ENCODE measurements around the gene CPLX4. TPM values are rescaled to one million over a fixed set of nuclear protein-coding genes. Genes with fewer than 3 reads are reported as not detected.

Gene CPLX4
- total and polyA plus RNA-seq, 2 donors from 2014 or later, result not detected

GRCh38 chr18:59358712-59359575 lies 40.5 kb upstream of the CPLX4 start, which contains the start of gene LMAN1:
Gene LMAN1, minus strand, starts transcription at chr18:59359265. Its CDS starts 21 bp downstream, at chr18:59359244.
- Histone ChIP-seq H3K27me3 (ENCODE audit: control insufficient read depth, insufficient read depth, low read length) (no peaks in the 10 kb centered on the region), H3K36me3 (ENCODE audit: control insufficient read depth in 2 of 3, insufficient read depth in 3 of 3, low read length in 3 of 3) (peaks cover 0 to 8% (median 4%) of the 10 kb centered on the region in 3 donors), H3K9ac (ENCODE audit: low read length in 3 of 3) (peak within 1 kb of the TSS; percentile 79 to 93 (median 83)), H3K4me1 (ENCODE audit: control insufficient read depth in 2 of 3, insufficient read depth in 2 of 3, low read depth in 1 of 3, low read length in 3 of 3) (peaks cover 0 to 3% (median 0%) of the 10 kb centered on the region in 3 donors), H3K4me3 (ENCODE audit: low read length in 3 of 3) (peak within 1 kb of the TSS; percentile 73 to 91 (median 85)), H3K9me3 (ENCODE audit: control insufficient read depth in 2 of 3, insufficient read depth in 1 of 3, low read length in 3 of 3) (no peaks in the 10 kb centered on the region), H3K27ac (ENCODE audit: low read depth in 2 of 2, low read length in 2 of 2) (peak within 1 kb of the TSS; percentile 71 to 89)
- peak; percentile 96 to 99 (median 98) for DNase-seq
- intact Hi-C loops (cut with DNase I), result no loop called here
- FAIRE-seq, result no peak
- TF ChIP-seq CTCF (IDR thresholded peaks at IDR 0.05; ENCODE audit: borderline replicate concordance, extremely low read depth, insufficient read depth), result no peak

GRCh38 chr18:59358414-59358711 lies 39.9 kb upstream of the CPLX4 start:
- intact Hi-C loops (cut with DNase I), result no loop called here
- Histone ChIP-seq H3K9me3 (ENCODE audit: control insufficient read depth in 2 of 3, insufficient read depth in 1 of 3, low read length in 3 of 3) (no peaks in the 10 kb centered on the region), H3K4me3 (ENCODE audit: low read length in 3 of 3) (peak overlapping the region; percentile 73 to 89 (median 85)), H3K36me3 (ENCODE audit: control insufficient read depth in 2 of 3, insufficient read depth in 3 of 3, low read length in 3 of 3) (peaks cover 0 to 8% (median 4%) of the 10 kb centered on the region in 3 donors), H3K27me3 (ENCODE audit: control insufficient read depth, insufficient read depth, low read length) (no peaks in the 10 kb centered on the region), H3K9ac (ENCODE audit: low read length in 3 of 3) (peak overlapping the region; percentile 79 to 93 (median 83)), H3K27ac (ENCODE audit: low read depth in 2 of 2, low read length in 2 of 2) (peak overlapping the region; percentile 71 to 89), H3K4me1 (ENCODE audit: control insufficient read depth in 2 of 3, insufficient read depth in 2 of 3, low read depth in 1 of 3, low read length in 3 of 3) (peaks cover 0 to 3% (median 0%) of the 10 kb centered on the region in 3 donors)
- FAIRE-seq (no peak), DNase-seq (no peak)
- no peak for TF ChIP-seq CTCF (IDR thresholded peaks at IDR 0.05; ENCODE audit: borderline replicate concordance, extremely low read depth, insufficient read depth)

- Histone ChIP-seq H3K27ac (ENCODE audit: low read depth in 2 of 2, low read length in 2 of 2) (peak overlapping the region in 1 of 2 donors; percentile 89), H3K9ac (ENCODE audit: low read length in 3 of 3) (peak overlapping the region in 2 of 3 donors; percentile 79 to 83), H3K4me1 (ENCODE audit: control insufficient read depth in 2 of 3, insufficient read depth in 2 of 3, low read depth in 1 of 3, low read length in 3 of 3) (peaks cover 0 to 3% (median 0%) of the 10 kb centered on the region in 3 donors), H3K36me3 (ENCODE audit: control insufficient read depth in 2 of 3, insufficient read depth in 3 of 3, low read length in 3 of 3) (peaks cover under 1 to 10% (median 4%) of the 10 kb centered on the region in 3 donors), H3K9me3 (ENCODE audit: control insufficient read depth in 2 of 3, insufficient read depth in 1 of 3, low read length in 3 of 3) (no peaks in the 10 kb centered on the region), H3K27me3 (ENCODE audit: control insufficient read depth, insufficient read depth, low read length) (no peaks in the 10 kb centered on the region), H3K4me3 (ENCODE audit: low read length in 3 of 3) (peak overlapping the region; percentile 73 to 89 (median 85))
- TF ChIP-seq CTCF (IDR thresholded peaks at IDR 0.05; ENCODE audit: borderline replicate concordance, extremely low read depth, insufficient read depth), result no peak
- peak in 2 of 5 donors; percentile 21 to 25 for DNase-seq
- intact Hi-C loops (cut with DNase I), result no loop called here
- FAIRE-seq, result no peak
Observed at GRCh38 chr18:59357928-59358327, 39.5 kb upstream of the CPLX4 start.

Data from kidney (tissue), 14 donors.